BE2C (cell line): Measurements from ENCODE around the gene KDM8.

Experiments used
- DNase-seq: peaks from one replicate; pipeline ENCODE4 v3.0.0-alpha.2; 2020
- H3K27me3 ChIP-seq: fragments of 250-450 bp; sonication (Bioruptor Pico); 2 replicates; pipeline ENCODE4 v1.5.1; 2020; ENCODE audit warnings: mild to moderate bottlenecking
- H3K36me3 ChIP-seq: fragments of 250-450 bp; sonication (Bioruptor Pico); 2 replicates; pipeline ENCODE4 v1.5.1; 2020; ENCODE audit warnings: mild to moderate bottlenecking
- H3K4me1 ChIP-seq: fragments of 250-450 bp; sonication (Bioruptor Pico); 2 replicates; pipeline ENCODE4 v1.5.1; 2020
- H3K4me3 ChIP-seq: 2 replicates; pipeline ENCODE4 v1.5.1; 2011; ENCODE audit warnings: low read depth, low read length
- H3K9me3 ChIP-seq: fragments of 250-450 bp; sonication (Bioruptor Pico); 2 replicates; pipeline ENCODE4 v1.5.1; 2020
- CTCF ChIP-seq: IDR thresholded peaks from 2 replicates; pipeline ENCODE4 v1.5.1; 2012; ENCODE audit warnings: mild to moderate bottlenecking, low read depth, low read length

The KDM8 gene

GRCh38 chr16:27236635-27237218, 33.4 kb downstream of the KDM8 start:
- H3K9me3 ChIP-seq = no peaks in the 10 kb centered on the region
- peaks cover 21% of the 10 kb centered on the region for H3K4me1 ChIP-seq
- TF ChIP-seq CTCF = no peak
- H3K36me3 ChIP-seq = no peaks in the 10 kb centered on the region
- H3K4me3 ChIP-seq = no peak overlapping the region
- H3K27me3 ChIP-seq = no peaks in the 10 kb centered on the region
- no peak for DNase-seq

- H3K36me3 ChIP-seq = no peaks in the 10 kb centered on the region
- TF ChIP-seq CTCF = no peak
- H3K27me3 ChIP-seq = no peaks in the 10 kb centered on the region
- peaks cover 21% of the 10 kb centered on the region for H3K4me1 ChIP-seq
- no peak overlapping the region for H3K4me3 ChIP-seq
- no peak for DNase-seq
- no peaks in the 10 kb centered on the region for H3K9me3 ChIP-seq
These were observed 34.1 kb downstream of the KDM8 start for GRCh38 chr16:27237219-27238015.

GRCh38 chr16:27238016-27238587, 34.8 kb downstream of the KDM8 start:
- Histone ChIP-seq H3K27me3 (no peaks in the 10 kb centered on the region), H3K36me3 (no peaks in the 10 kb centered on the region), H3K4me3 (no peak overlapping the region), H3K9me3 (no peaks in the 10 kb centered on the region), H3K4me1 (peaks cover 21% of the 10 kb centered on the region)
- DNase-seq = no peak
- no peak for TF ChIP-seq CTCF

- no peak for TF ChIP-seq CTCF
- H3K36me3 ChIP-seq = no peaks in the 10 kb centered on the region
- H3K9me3 ChIP-seq = no peaks in the 10 kb centered on the region
- H3K27me3 ChIP-seq = no peaks in the 10 kb centered on the region
- peaks cover 21% of the 10 kb centered on the region for H3K4me1 ChIP-seq
- no peak for DNase-seq
- H3K4me3 ChIP-seq = no peak overlapping the region
These were observed 35.3 kb downstream of the KDM8 start for GRCh38 chr16:27238591-27238990.

GRCh38 chr16:27239026-27239425, 35.7 kb downstream of the KDM8 start:
- Histone ChIP-seq H3K4me1 (peaks cover 21% of the 10 kb centered on the region), H3K4me3 (no peak overlapping the region), H3K27me3 (no peaks in the 10 kb centered on the region), H3K36me3 (no peaks in the 10 kb centered on the region), H3K9me3 (no peaks in the 10 kb centered on the region)
- DNase-seq = no peak
- no peak for TF ChIP-seq CTCF
